Measurements from ENCODE around the gene NPAS3.

DNA sequence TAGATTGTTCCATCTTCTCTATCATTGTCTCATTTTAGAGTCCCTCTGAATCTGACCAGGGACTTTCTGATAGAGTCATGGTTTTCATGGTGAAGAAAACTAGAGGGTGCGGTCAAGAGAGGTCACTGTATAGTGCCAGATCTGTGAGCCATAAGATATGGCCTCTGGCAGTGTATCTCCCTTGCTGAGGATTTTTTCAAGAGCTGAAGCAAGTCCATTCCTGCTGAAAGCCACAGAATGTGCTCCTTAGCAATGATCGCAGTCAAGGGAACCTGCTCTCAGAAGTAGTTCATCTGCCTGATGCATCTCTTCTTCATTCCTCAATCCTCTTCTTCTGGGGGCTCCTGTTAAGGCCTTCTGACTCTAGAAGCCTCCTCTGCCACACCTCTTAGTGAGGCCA lies 607.0 kb downstream of the NPAS3 start:
- TF ChIP-seq, protein P1, sequence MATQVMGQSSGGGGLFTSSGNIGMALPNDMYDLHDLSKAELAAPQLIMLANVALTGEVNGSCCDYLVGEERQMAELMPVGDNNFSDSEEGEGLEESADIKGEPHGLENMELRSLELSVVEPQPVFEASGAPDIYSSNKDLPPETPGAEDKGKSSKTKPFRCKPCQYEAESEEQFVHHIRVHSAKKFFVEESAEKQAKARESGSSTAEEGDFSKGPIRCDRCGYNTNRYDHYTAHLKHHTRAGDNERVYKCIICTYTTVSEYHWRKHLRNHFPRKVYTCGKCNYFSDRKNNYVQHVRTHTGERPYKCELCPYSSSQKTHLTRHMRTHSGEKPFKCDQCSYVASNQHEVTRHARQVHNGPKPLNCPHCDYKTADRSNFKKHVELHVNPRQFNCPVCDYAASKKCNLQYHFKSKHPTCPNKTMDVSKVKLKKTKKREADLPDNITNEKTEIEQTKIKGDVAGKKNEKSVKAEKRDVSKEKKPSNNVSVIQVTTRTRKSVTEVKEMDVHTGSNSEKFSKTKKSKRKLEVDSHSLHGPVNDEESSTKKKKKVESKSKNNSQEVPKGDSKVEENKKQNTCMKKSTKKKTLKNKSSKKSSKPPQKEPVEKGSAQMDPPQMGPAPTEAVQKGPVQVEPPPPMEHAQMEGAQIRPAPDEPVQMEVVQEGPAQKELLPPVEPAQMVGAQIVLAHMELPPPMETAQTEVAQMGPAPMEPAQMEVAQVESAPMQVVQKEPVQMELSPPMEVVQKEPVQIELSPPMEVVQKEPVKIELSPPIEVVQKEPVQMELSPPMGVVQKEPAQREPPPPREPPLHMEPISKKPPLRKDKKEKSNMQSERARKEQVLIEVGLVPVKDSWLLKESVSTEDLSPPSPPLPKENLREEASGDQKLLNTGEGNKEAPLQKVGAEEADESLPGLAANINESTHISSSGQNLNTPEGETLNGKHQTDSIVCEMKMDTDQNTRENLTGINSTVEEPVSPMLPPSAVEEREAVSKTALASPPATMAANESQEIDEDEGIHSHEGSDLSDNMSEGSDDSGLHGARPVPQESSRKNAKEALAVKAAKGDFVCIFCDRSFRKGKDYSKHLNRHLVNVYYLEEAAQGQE (IDR thresholded peaks at IDR 0.05; ENCODE audit: insufficient read depth in 1 of 2, low read depth in 2 of 2, low read length in 2 of 2): no peak
- TF ChIP-seq POLR2AphosphoS5 (IDR thresholded peaks at IDR 0.05; ENCODE audit: low read depth, low read length) (no peak), TAF1 (IDR thresholded peaks at IDR 0.05; ENCODE audit: borderline replicate concordance, insufficient read depth, low read length) (no peak), SIN3A (IDR thresholded peaks at IDR 0.05; ENCODE audit: borderline replicate concordance, insufficient read depth, low read length) (no peak)

Data from PFSK-1 (cell line).